Cardiac muscle cell (in vitro differentiated cells and primary cell): Measurements from ENCODE around the gene TRIO. TPM values are rescaled to one million over a fixed set of nuclear protein-coding genes. Genes with fewer than 3 reads are reported as not detected.

ENCODE experiments used
- DNase-seq, 2 donors: peaks; one replicate each; pipeline versions ENCODE4 v3.0.0 to v3.0.0-alpha.2; 2010 to 2017; ENCODE audit warnings: low read depth in 1 of 2, low spot score in 1 of 2
- H3K27ac ChIP-seq: fragments of 200-600 bp; sonication (generic); 2 replicates; pipeline ENCODE4 v1.5.1; 2016
- H3K27me3 ChIP-seq: fragments of 200-600 bp; sonication (generic); 2 replicates; pipeline ENCODE4 v1.6.0; 2016; ENCODE audit warnings: control low read depth
- H3K36me3 ChIP-seq: fragments of 200-600 bp; sonication (generic); 2 replicates; pipeline ENCODE4 v1.5.1; 2016; ENCODE audit warnings: control low read depth
- H3K4me1 ChIP-seq: fragments of 200-600 bp; sonication (generic); 2 replicates; pipeline ENCODE4 v1.8.1; 2017; ENCODE audit warnings: low read depth, mild to moderate bottlenecking, mixed run types
- H3K4me3 ChIP-seq: fragments of 200-600 bp; sonication (generic); 2 replicates; pipeline ENCODE4 v1.5.1; 2016; ENCODE audit warnings: mild to moderate bottlenecking
- H3K9me3 ChIP-seq: fragments of 200-600 bp; sonication (generic); 2 replicates; pipeline ENCODE4 v1.5.1; 2017; ENCODE audit warnings: low read depth, mild to moderate bottlenecking, control low read depth
- polyA plus RNA-seq: library from polyadenylated mRNA; unstranded; fragments of >200 nt; fragmentation: Nextera tagmentation; extraction: Ambion mirVana; gene quantifications from 2 replicates; pipeline ENCODE4 v1.2.1, GENCODE V29; 2016
- total RNA-seq: library from RNA; depleted of rRNA; stranded (reverse); fragments of >200 nt; gene quantifications from 2 replicates; pipeline ENCODE4 v1.2.3, GENCODE V29; 2016
- TF ChIP-seq, protein P1 (sequence below): IDR thresholded peaks from 2 replicates; pipeline ENCODE4 v1.5.1; 2012; ENCODE audit warnings: low read depth, mild to moderate bottlenecking, low read length

The TRIO gene
- total and polyA plus RNA-seq, 2 experiments from 2014 or later, result 15.5 to 104 TPM

DNA sequence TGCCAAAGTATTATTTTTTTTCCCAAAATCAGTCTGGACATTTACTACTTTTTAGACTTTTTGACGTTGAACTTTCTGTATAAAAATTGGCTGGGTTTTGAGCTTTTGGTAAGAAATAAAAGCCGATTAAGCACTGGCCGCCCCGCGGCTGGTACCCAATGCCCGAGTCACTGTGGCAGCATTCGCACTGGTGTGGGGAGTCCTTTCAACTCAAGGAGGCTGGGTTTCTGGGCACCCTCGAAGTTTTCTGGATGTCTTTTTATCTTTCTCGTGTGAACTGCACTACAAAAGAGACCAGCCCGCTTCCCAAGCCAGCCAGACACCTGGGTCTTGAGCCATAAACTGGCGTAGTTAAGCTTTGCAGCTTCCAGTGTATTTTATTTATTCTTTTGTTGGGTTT, 366.4 kb downstream of the TRIO start:
- Histone ChIP-seq H3K4me1 (no peaks in the 10 kb centered on the region), H3K27ac (no peak overlapping the region), H3K9me3 (no peaks in the 10 kb centered on the region), H3K36me3 (peaks cover 7% of the 10 kb centered on the region), H3K4me3 (no peak overlapping the region), H3K27me3 (no peaks in the 10 kb centered on the region)
- TF ChIP-seq, protein P1, sequence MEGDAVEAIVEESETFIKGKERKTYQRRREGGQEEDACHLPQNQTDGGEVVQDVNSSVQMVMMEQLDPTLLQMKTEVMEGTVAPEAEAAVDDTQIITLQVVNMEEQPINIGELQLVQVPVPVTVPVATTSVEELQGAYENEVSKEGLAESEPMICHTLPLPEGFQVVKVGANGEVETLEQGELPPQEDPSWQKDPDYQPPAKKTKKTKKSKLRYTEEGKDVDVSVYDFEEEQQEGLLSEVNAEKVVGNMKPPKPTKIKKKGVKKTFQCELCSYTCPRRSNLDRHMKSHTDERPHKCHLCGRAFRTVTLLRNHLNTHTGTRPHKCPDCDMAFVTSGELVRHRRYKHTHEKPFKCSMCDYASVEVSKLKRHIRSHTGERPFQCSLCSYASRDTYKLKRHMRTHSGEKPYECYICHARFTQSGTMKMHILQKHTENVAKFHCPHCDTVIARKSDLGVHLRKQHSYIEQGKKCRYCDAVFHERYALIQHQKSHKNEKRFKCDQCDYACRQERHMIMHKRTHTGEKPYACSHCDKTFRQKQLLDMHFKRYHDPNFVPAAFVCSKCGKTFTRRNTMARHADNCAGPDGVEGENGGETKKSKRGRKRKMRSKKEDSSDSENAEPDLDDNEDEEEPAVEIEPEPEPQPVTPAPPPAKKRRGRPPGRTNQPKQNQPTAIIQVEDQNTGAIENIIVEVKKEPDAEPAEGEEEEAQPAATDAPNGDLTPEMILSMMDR, result no peak
- no peak for DNase-seq

DNA sequence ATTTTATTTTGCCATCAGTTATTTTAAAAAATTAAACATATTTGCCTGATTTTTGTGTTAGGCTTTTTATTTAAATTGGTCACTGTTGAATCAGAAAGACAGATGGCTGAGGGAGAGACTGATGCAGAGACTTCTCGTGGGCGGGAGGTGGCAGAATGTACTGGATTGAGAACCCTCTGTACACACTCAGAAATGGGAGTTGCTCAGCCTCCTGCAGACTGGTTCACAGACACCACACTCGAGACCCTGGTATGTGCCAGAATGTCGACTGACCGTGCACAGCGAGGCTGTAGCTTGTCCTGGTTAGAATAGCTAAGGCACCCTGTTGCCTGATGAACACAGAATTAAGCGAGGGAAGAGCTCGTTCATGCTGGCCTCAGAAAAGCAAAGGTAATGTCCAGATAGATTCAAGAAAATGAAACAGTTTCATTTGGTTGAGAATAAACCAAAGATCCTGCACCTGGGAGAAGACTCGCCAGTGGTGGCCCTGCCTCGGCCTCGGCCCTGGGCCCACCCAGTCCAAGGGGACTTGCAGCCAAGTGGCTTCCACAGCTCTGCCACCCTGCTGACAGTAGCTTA, 367.1 kb downstream of the TRIO start:
- Histone ChIP-seq H3K27me3 (no peaks in the 10 kb centered on the region), H3K27ac (peak overlapping the region; percentile 13), H3K4me1 (no peaks in the 10 kb centered on the region), H3K36me3 (peaks cover 7% of the 10 kb centered on the region), H3K4me3 (no peak overlapping the region), H3K9me3 (no peaks in the 10 kb centered on the region)
- TF ChIP-seq, protein P1, result no peak
- DNase-seq, result no peak

DNA sequence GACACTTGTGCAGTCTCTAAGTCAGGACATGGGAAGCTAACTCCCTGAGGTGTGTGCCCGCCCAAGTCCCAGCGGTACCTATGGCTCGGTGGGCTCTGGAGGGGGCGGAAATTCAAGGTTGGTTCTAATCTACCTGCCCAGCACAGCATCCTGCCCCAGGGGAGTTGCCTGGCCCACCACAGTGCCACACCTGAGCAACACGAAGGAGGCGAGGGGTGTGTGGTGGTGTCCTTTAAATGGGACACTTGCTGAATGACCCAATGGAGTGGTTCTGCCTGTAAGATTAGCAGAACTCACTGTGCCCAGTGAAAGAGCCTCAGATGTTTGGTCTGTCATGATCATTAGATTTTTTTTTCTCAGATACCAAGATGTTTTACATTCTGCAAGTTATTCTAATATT, 367.7 kb downstream of the TRIO start:
- H3K4me3 ChIP-seq, result no peak overlapping the region
- DNase-seq, result no peak
- TF ChIP-seq, protein P1, result no peak
- H3K9me3 ChIP-seq, result no peaks in the 10 kb centered on the region
- peak overlapping the region; percentile 13 for H3K27ac ChIP-seq
- H3K4me1 ChIP-seq, result no peaks in the 10 kb centered on the region
- no peaks in the 10 kb centered on the region for H3K27me3 ChIP-seq
- H3K36me3 ChIP-seq, result peaks cover 7% of the 10 kb centered on the region

DNA sequence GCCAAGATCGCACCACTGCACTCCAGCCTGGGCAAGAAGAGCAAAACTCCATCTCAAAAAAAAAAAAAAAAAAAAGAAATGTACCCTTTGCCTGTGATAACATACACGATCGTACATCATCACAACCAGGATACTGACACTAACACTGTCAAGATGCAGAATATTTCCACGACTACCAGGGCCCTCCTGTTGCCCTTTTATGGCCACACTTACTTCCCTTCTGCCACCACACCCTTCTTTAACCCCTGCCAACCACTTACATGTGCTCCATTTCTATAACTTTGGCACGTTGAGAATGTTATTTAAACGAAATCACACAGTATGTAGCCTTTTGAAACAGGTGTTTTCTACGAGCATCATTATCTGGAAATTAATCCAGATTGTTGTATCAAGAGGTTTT, 369.4 kb downstream of the TRIO start:
- H3K36me3 ChIP-seq, result peaks cover 5% of the 10 kb centered on the region
- H3K4me1 ChIP-seq, result no peaks in the 10 kb centered on the region
- DNase-seq, result no peak
- H3K27ac ChIP-seq, result no peak overlapping the region
- H3K27me3 ChIP-seq, result no peaks in the 10 kb centered on the region
- no peak overlapping the region for H3K4me3 ChIP-seq
- H3K9me3 ChIP-seq, result no peaks in the 10 kb centered on the region
- TF ChIP-seq, protein P1, result no peak

DNA sequence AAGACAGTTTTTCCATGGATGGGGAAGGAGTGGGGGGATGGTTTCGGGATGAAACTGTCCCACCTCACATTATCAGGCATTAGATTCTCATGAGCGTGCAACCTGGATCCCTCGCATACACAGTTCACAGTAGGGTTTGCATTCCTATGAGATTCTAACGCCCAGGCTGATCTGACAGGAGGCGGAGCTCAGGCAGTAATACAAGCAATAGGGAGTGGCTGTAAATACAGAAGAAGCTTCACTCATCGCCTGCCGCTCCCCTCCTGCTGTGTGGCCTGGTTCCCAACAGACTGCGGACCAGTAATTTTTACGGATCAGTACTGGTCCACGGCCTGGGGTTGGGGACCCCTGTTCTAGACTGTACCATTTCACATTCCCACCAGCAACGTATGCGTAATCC, 370.1 kb downstream of the TRIO start:
- Histone ChIP-seq H3K27ac (no peak overlapping the region), H3K9me3 (no peaks in the 10 kb centered on the region), H3K27me3 (no peaks in the 10 kb centered on the region), H3K4me3 (no peak overlapping the region), H3K4me1 (no peaks in the 10 kb centered on the region), H3K36me3 (peaks cover 4% of the 10 kb centered on the region)
- TF ChIP-seq, protein P1, result no peak
- no peak for DNase-seq
